GM10266 (cell line): ENCODE results near the gene TACSTD2.

Experiments
- DNase-seq: peaks from one replicate; pipeline ENCODE4 v3.0.0; 2012; ENCODE audit errors: extremely low spot score
- CTCF ChIP-seq: IDR thresholded peaks from 2 replicates; pipeline ENCODE4 v1.5.1; 2012; ENCODE audit warnings: mild to moderate bottlenecking, low read depth; ENCODE audit not compliant: control insufficient read depth, insufficient read depth; ENCODE audit errors: missing control alignments

Gene TACSTD2

DNA sequence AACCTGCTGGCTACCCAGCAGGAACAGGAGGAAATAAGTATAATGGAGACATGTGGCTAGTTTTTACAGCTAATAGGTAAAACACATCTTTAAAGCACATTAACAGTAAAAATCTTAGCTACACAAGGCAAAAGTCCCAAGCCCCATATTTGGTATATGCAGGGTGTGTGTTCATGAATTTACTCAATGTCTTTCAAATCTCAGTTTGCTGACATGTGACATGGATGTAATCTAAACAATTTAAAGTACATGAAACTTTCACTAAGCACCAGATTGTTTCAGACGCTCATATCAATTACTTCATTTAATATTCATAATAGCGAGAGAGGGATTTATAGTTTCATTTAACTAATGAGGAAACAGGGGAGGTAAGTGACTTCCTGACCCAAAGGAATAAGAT, 3.9 kb downstream of the TACSTD2 start:
- no peak for TF ChIP-seq CTCF
- DNase-seq, result no peak

DNA sequence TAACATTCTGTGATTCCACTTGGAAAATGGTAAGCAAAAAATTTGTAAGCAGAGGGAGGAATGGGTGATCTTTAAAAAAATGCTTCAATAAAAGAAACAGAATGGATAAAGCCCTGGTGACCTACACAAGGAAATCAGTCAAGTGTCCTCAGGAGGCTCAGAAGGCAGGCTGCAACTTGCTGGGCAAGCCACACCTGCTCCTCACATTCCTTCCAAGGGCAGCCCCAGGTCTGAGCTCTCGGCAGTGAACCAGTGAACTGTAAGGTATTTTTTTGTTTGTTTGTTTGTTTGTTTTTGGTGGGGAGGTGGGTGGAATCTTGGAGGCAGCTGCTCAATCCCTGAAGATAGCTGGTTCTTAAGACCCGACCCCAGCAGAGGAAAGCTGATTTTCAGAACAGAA, 4.4 kb downstream of the TACSTD2 start:
- no peak for DNase-seq

GRCh38 chr1:58571616-58572015, 5.4 kb downstream of the TACSTD2 start:
- no peak for DNase-seq
- no peak for TF ChIP-seq CTCF

More for the DNA sequence above, 4.4 kb downstream of the TACSTD2 start:
- no peak for TF ChIP-seq CTCF

- TF ChIP-seq CTCF, result no peak
- no peak for DNase-seq
Observed at GRCh38 chr1:58570817-58571216, 6.2 kb downstream of the TACSTD2 start.

GRCh38 chr1:58570094-58570493, 7.0 kb downstream of the TACSTD2 start:
- no peak for DNase-seq
- TF ChIP-seq CTCF, result no peak

- no peak for TF ChIP-seq CTCF
- DNase-seq, result no peak
Observed at GRCh38 chr1:58568911-58569310, 8.1 kb downstream of the TACSTD2 start.

DNA sequence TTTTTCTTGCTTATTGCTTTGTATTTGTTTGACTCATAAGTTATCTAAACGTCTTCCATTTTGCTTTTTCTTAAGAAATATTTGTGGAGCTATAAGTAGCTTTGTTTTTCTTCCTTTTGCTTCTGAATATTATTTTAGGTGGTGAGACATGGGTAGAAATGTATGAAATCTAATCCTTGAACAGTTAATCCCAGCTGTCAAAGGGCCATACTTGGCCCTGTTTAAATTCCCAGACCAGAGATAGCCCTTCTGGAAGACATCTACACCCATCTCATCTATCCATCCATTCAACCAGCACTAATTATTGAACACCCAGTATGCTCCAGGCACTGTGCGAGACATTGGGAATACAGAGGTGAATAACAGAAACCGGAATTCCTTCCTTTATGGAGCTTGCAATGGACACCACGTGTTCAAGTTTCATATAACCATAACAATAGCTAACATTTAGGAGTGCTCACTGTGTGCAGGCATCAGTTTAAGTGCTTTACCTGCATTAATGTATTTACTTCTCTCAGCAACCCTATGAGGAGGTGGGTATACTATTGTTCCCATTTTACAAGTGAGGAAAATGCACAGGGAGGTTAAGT, 8.7 kb downstream of the TACSTD2 start:
- TF ChIP-seq CTCF, result no peak
- DNase-seq, result no peak
